GM21619 (cell line): Measurements from ENCODE around the gene ATP6V0E1.
"Not testable (repeated sequence)": the region's sequence is repeated elsewhere in the genome, so short reads cannot be mapped to it uniquely, and the experiment has no call there.

Source experiments
- ATAC-seq: cut with Tn5 transposase; IDR thresholded peaks from one replicate; pipeline ENCODE4 v1.9.1; 2021; ENCODE audit not compliant: unreplicated experiment

Gene ATP6V0E1

DNA sequence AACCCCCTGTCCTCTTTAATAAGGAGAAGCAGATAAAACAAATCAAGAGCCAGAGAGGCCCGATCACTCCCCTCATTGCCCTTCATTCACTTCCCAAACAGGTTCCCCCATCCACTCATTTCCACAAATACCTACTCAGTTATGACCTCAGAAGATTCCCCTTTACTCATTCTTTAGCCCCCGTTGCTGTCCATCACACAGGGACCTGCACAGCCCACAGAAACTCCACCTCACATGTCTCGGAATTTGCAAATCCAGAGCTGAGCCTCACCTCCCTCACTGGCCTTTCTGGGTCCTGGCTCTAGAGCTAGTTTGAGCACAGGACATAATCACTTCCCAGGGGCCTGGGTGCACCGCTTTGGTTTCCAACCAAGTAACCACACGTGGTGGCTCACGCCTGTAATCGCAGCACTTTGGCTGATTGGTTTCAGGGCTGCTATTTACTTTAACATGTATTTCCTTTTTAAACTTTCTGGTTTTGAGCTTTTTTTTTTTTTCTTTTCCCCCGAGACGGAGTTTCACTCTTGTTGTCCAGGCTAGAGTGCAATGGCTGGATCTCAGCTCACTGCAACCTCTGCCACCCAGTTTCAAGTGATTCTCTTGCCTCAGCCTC lies 17.8 kb downstream of the ATP6V0E1 start:
- ATAC-seq: peak; percentile 88

DNA sequence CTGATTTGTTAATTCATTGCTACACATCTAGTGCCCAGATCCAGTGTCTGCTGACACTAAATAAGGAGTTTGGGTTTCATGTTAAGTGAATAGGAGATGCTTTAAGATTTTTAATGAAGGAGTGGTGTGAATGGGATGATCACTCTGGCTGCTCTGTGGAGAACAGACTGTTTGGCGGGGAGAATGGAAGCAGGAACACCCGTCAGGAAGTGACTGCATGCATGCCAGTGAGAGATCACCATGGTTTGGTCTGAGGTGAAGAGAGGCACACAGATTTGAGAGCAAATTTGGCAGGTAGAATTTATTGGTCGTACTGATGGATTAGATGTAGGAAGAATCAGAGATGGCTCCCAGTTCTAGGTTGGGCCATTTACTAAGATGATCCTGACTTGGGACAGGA lies 19.8 kb downstream of the ATP6V0E1 start:
- no peak for ATAC-seq

DNA sequence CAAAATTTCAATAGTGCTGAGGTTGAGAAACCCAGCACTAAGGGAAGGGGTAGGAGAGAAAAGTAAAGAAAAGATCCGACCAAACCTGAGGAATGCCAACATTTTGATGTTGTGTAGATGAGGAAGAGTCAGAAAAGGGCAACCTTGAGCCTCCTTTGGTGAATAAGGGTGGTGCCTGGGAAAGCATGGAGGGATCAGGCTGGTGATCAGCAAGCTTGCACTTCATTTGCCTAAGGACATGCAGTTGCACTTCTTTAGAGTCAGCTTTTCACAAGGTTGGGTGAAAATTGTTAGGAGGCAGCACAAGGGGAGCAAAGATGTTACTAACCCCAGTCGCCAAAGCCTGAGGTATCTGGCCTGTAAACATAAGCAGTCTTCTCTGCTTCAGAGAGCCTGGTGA lies 20.4 kb downstream of the ATP6V0E1 start:
- no peak for ATAC-seq

DNA sequence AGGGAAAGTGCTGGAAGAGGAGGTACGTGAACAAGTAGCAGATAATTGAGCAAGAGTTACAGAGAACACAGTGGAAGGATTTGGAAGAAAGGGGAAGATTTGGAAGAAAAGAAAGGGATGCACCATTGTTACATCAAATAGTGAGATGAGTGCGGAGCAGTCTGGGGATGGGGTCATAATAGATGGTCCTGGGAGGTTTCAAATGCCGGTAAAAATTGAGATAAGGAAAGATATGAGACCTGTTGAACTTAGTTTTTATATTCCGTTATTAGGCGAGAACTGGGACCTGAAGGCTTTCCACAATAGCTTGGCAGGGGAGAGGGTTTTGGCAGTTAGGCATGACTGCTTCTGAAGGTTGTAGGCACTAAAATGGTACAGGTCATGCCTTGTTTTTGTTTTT lies 20.9 kb downstream of the ATP6V0E1 start:
- no peak for ATAC-seq

DNA sequence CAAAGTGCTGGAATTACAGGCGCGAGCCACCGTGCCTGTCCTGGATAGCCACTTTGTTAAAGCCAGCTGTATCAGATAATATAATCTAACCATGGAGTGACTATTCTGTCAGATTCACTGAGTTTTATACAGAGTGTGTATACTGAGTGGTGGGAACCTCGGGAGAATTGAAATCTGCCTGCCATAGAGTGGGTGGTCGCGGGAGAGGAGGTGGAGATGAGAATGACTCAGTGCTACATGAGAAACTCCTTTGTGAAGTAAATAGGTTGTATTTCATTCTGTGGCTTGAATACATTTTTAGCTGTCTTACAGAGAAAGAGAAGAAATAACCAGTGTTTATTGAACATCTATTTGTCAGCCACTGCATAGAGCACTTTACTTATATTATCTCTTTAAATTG lies 26.4 kb downstream of the ATP6V0E1 start:
- ATAC-seq: no peak

DNA sequence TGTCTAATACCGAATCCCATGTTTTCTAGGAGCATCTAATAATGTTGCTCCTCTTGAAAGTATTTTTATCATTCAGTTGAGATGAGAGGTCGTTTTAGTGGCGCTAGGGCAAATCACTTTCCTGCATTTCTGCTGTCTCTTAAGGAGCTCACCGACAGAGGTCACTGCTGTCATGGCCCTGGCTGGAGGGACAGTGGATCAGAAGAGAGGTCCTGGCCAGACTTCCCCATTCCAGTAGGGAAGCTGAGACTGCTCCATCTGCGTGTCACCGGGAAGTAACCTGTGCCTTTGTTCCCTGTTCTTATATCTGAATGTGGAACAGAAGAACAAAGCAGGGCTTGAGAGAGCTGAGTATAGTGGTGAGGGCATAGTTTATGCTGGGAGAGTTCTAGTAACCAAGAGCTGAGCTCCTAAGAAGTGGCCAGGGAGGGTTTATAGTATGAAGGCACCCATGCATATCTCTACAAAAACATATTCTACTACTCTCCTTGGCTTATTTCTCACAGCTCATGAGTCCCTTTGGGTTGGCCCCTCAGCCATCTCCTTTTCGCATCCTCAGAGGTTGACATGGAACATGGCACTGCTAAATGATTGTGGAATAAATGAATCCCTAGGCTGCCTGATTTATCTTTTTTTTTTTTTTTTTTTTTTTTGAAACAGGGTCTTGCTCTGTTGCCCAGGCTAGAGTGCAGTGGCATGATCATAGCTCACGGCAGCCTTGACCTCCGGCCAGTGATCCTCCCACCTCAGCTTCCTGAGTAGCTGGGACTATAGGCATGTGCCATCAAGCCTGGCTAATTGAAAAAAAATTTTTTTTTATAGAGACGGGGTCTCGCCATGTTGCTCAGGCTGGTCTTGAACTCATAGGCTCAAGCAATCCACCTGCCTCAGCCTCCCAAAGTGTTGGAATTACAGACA lies 27.2 kb downstream of the ATP6V0E1 start:
- ATAC-seq: no peak

DNA sequence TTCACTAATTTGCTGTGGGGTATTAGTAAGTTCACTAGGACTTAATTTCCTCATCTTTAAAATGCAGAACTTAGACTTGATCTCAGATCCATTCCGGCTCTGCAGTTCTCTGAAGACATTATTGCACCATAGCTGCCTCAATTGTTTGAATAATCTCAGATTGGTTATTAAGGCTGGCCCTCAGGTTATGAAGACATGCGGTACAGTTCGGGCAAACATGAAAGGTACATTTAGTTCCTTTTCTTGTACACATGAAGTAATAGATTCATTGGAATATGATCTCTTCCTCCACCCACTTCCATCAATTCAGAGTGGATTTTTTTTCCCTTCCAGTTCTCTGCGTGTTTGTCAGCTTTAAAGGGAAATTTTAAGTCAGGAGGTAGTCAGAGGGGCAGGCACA lies 28.0 kb downstream of the ATP6V0E1 start:
- ATAC-seq: no peak

DNA sequence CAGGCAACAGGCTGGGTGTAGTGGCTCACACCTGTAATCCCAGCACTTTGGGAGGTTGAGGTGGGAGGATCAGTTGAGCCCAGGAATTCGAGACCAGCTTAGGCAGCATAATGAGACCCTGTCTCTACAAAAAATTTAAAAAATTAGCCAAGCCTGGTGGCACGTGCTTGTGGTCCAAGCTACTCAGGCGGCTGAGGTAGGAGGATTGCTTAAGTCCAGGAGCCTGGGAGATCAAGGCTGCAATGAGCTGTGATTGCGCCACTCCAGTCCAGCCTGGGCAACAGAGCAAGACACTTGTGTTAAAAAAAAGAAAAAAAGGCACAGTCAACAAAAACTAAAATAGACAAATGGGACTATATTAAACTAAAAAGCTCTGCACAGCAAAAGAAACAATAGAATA lies 29.3 kb downstream of the ATP6V0E1 start:
- ATAC-seq: no peak

DNA sequence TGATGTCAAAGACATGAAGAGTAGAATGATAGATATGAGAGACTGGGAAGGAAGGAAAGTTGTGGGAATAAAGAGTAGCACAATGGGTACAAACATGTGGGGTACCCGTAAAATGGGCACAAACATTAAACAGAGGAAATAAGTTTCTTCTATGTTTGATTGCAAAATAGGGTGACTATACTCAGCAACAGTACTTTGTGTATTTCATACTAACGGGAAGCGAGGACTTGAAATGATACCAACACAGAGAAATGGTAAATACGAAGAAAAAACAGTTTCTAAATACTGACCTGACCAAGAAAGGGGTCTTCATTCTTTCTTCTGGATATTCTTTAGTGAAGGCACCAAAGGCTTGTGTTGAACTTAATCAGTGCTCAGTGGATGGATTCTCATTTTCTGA lies 31.1 kb downstream of the ATP6V0E1 start:
- ATAC-seq: no peak

DNA sequence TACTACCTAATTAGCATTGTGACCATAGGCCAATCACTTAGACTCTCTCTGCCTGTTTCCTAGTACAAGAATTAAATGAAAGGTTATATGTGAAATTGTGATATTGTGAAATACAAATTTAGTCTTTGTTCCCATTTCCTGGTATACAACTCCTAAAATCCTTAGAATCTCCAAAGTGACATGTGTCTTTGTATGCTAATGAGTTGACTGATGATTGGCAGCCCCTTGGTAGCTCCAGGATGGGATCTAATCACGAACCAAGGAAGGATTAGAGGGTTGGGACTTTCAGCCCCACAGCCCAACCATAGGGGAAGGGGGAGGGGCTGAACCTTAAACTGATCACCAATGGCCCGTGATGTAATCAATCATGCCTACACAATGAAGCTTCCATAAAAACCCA lies 31.6 kb downstream of the ATP6V0E1 start:
- no peak for ATAC-seq

DNA sequence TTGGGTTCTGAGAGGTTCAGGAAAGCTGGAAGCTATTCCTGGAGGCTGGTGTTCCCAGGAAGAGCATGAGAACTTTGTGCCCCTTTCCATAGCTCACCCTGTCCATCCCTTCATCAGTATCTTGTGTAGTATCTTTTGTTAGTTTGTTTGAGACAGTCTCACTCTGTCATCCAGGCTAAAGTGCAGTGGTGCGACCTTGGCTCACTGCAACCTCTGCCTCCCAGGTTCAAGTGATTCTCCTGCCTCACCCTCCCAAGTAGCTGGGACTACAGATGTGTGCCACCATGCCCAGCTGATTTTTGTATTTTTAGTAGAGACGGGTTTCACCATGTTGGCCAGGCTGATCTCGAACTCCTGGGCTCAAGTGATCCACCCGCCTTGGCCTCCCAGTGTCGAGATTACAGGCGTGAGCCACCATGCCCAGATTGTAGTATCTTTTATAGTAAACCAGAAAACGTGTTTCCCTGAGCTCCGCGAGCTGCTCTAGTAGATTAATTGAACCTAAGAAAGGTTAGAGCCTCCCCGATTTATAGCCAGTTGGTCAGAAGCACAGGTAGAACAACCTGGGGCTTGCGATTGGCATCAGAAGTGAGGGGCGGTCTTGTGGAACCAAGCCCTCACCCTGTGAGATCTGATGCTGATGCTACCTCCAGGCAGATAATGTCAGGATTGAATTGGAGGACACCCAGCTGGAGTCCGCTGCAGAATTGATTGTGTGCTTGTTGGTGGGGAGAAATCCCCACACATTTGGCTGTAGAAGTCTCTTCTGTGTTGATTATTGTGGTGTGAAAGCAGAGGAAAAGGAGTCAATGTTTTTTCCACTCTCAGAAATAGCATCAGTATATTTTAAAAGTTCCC lies 32.3 kb downstream of the ATP6V0E1 start:
- no peak for ATAC-seq

DNA sequence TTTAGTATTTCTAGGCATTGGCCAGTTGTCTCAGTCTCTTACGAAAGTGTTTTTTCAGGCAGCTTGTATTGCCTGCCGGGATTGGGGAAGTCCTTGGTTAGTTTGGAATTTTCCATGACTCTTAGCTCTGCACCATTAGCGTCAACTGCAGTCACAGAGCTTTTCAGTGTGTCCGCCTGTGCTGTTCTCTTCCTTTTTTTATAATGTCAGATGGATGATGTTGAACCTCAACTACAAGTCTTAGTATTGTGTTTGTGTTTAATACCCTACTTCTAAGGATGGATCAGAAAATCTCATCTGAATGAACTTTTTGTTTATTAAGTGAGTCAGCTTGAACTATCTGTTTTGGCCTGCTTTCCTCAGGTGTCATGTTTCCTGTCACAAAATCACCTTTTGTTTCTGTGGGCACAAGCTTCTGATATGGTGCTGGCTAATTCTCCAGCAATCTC lies 33.1 kb downstream of the ATP6V0E1 start:
- no peak for ATAC-seq

DNA sequence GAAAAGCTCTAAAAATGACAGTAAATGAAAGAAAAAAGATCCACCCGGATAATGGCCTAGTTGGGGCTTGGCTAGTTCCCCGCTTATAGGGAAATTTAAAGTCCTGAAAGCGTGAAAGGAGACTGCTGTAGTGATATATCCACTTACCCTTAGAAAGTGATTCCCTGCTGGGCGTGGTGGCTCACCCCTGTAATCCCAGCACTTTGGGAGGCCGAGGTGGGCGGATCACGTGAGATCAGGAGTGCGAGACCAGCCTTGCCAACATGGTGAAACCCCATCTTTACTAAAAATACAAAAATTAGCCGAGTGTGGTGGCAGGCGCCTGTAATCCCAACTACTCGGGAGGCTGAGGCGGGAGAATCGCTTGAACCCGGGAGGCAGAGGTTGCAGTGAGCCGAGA lies 33.5 kb downstream of the ATP6V0E1 start:
- ATAC-seq: not testable (repeated sequence)

DNA sequence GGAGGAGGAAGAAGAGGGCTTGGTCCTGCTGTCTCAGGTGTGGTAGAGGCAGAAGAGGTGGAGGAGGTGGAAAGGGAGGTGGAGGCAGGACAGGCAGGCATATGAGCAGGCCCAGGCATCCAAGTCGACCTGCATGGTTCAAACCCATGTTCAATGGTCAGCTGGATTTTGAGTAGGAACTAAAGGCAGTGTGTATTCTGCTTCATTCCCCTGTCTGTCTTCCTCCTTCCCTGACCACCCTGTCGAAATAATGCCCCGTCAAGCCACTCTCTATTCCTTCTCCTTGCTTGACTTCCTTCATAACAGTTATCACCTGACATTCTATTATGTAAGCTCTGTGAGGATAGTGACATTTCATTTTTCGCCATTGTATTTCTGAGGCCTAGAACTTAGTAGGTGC lies 34.8 kb downstream of the ATP6V0E1 start:
- no peak for ATAC-seq

DNA sequence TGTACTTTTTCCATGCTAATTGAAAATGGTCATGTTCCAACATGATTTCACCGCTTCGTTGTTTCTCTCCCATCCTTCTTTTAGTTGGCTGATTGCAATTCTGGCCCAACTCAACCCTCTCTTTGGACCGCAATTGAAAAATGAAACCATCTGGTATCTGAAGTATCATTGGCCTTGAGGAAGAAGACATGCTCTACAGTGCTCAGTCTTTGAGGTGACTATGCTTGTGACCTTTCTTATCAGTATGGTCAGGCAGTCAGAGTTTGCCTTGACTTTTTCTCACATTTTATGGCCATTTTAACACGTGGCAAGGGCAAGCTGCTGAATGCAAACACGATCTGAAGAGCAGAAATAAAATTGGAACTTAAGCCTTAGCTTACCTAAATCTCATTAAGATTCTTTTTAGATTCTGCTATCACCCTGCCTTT lies 36.6 kb downstream of the ATP6V0E1 start:
- no peak for ATAC-seq

DNA sequence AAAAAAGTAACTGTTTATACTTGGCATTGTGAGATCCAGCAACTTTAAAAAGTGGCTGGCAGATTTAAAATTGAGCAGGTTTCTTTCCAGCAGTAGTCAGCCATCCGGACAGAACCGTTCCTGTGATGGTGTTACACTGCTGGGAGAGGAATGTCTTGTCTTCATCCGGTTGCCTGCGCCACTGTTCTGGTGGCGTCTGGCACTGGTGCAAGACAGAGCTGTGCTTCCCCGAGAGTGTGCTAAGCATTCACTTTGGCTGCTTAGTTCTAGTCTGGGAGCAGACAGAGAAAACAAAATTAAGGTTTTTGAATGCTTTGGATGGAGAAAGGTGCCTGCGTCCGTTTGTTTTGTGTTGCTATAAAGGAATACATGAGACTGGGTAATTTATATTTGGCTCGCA lies 37.1 kb downstream of the ATP6V0E1 start:
- no peak for ATAC-seq

DNA sequence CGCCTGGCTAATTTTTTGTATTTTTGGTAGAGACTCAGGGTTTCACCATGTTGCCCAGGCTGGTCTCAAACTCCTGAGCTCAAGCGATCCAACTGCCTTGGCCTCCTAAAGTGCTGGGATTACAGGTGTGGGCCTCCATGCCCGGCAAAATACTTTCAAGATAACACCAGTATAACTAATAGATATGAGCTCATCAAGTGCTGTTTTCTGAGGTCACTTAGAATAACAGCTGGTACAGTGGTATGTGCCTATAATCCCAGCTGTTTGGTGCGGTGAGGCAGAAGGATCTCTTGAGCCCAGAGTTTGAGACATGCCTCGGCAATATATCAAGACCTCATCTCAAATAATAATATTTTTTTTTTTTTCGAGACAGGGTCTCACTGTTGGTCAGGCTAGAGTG lies 42.1 kb downstream of the ATP6V0E1 start:
- ATAC-seq: no peak

DNA sequence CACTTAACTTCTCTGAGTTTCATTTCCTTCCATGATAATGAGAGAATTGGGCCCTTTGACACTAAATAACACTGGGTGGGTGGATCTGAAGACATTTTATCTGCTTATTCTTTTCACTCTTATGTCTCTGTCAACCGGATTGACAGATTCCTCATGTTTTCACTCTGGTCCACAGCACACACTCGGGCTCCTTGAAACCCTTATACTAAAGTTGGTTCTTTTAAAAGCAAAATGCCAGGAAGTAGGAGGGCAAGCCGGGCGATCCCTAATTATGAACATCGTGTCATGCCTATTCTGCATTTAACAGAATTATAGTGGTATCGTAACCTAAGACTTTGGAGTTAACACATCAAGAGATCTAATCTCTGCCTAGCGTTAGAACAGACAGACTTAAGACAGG lies 44.3 kb downstream of the ATP6V0E1 start:
- ATAC-seq: no peak

DNA sequence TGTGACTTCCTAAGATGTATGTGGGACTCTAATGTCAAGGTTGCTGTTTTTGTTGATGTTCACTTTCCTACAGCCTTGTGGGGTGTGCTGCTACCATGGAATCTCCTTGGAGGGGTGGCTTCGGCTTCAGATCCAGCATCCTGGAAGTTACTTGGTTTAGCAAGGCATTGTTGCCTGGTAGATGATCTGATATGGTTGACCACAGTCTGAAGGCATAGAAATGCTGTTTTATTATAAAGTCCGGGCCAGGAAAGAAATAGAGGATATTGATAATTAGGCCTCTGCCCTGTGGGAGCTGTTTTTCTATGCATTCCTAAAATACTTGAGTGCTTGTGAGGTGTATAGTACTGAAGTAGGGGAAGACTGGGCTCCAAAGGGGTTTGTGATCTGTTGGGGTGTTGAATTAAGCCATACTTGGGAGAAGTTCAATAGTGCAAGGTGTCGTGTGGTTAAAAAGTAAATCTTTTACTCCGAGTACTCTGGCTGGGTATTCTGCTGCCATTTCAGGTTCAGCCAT lies 45.3 kb downstream of the ATP6V0E1 start:
- ATAC-seq: no peak

DNA sequence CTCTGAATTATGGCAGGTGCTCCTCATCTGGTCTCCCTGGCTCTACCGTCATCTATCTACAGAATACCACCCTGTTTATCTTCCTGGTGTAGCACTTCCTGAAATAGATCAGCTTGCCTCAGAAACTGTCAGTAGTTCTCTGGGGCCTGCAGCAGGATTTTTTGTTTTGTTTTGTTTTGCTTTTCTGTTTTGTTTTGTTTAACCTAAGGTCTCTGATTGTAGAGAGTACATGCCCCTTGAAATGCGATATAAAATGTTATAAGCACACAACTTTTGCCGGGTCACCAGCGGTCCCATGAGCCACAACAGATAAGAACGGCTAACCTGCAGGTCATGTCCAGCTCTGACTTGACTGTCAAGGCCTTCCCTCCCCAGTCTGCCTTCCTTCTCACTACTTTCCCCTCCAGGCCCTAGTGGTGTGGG lies 45.9 kb downstream of the ATP6V0E1 start:
- ATAC-seq: no peak

DNA sequence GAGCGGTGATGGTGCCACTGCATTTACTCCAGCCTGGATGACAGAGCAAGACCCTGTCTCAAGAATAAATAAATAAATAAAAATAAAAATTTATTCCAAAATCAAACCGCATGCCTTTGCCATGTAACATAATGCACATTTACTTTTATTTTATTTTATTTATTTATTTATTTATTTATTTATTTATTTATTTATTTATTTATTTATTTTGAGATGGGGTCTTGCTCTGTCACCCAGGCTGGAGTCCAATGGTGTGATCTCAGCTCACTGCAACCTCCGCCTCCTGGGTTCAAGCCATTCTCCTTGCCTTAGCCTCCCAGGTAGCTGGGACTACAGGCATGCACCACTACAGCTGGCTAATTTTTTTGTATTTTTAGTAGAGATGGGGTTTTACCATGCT lies 48.5 kb downstream of the ATP6V0E1 start:
- ATAC-seq: not testable (repeated sequence)
